NCI-H524 treated with DMSO at 0.1 percent for 48 hours (cell line): Measurements from ENCODE around the gene COX4I1.
"Not testable (repeated sequence)": the region's sequence is repeated elsewhere in the genome, so short reads cannot be mapped to it uniquely, and the experiment has no call there.

Source experiments
- DNase-seq: peaks from one replicate; lab custom pipeline; 2025; lab: John Stamatoyannopoulos, UW

The COX4I1 gene

GRCh38 chr16:85800321-85800669, 800 bp downstream of the COX4I1 start:
- DNase-seq: no peak

GRCh38 chr16:85803570-85803969, 4.1 kb downstream of the COX4I1 start:
- no peak for DNase-seq

DNA sequence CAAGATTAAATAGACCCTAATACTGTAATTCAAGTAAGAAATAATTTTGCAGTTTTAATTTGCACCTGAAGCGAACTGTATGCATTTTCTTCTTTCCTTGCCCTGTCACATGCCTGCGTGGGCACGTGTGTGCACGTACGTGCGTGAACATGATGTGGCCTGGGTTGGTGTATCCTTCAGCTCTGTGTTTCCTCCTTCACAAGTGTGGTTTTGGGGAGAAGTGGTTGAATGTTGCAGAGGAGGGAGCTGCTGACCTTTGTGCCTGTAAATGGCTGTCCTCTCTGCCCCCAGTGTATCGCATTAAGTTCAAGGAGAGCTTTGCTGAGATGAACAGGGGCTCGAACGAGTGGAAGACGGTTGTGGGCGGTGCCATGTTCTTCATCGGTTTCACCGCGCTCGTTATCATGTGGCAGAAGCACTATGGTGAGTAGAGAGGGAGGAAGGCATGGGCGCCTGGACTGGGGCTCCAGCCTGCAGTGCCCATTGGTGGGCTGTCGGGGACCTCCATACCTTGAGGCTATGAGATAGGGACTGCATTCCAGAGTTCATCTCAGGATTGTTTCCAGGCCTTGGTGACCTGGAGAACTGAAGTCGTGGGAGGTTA, 6.0 kb downstream of the COX4I1 start:
- no peak for DNase-seq

DNA sequence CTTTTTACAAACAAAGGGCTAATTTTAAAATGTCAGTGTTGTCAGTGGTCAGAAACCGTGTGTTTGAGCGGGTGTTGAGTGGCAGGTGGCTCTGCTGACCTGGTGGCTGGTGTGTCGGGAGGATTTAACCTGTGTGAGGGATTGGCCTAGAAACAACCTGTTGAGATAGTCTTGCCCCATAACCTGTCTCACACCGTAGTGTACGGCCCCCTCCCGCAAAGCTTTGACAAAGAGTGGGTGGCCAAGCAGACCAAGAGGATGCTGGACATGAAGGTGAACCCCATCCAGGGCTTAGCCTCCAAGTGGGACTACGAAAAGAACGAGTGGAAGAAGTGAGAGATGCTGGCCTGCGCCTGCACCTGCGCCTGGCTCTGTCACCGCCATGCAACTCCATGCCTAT, 7.0 kb downstream of the COX4I1 start:
- DNase-seq: no peak

DNA sequence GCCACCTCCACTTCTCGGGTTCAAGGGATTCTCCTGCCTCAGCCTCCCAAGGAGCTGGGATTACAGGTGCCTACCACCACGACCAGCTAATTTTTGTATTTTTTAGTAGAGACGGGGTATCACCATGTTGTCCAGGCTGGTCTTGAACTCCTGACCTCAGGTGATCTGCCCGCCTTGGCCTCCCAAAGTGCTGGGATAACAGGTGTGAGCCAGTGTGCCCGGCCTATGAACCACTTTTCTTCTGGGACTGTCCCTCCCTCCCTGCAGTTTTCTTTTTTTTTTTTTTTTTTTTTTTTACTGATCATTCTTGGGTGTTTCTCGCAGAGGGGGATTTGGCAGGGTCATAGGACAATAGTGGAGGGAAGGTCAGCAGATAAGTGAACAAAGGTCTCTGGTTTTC, 7.8 kb downstream of the COX4I1 start:
- DNase-seq: not testable (repeated sequence)

DNA sequence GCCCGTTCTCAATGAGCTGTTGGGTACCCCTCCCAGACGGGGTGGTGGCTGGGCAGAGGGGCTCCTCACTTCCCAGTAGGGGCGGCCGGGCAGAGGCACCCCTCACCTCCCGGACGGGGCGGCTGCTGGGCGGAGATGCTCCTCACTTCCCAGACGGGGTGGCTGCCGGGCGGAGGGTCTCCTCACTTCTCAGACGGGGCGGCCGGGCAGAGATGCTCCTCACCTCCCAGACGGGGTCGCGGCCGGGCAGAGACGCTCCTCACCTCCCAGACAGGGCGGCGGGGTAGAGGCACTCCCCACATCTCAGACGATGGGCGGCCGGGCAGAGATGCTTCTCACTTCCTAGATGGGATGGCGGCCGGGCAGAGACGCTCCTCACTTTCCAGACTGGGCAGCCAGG, 8.6 kb downstream of the COX4I1 start:
- DNase-seq: not testable (repeated sequence)

DNA sequence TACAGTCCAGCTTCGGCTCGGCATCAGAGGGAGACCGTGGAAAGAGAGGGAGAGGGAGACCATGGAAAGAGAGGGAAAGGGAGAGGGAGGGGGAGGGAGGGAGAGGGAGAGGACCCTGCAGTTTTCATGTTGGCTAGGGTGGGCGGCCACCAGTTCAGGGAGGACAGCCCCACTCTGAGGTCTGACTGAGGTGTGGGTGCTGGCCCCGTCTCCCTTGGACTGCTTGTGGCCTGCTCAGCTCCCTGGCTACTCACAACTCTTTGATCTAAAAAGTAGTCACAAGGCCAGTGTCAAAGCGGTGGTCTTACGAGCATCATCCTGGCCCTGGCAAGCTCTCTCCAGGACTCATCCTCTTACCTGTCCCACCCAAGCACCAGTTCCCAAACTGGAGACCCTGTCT, 9.4 kb downstream of the COX4I1 start:
- DNase-seq: no peak

GRCh38 chr16:85809645-85810044, 10.2 kb downstream of the COX4I1 start:
- DNase-seq: no peak

GRCh38 chr16:85810097-85810741, 10.7 kb downstream of the COX4I1 start:
- DNase-seq: no peak

DNA sequence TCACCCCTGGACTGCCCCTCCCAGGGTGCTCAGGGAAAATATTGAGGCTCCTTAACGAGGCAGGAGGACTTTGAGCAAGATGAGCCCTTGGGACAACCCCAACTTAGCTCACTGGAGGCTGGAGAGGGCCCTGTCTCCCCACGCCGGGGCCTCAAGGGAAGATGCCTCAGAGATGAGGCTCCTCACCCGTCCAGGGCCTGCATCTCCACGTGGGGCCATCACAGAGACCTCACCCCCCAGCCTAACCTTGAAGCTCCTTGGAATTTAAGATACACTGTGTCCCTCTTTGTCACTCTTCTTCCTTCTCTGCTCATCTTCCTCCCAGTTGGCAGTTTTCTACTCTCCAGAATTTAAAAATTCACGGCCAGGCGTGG, 11.2 kb downstream of the COX4I1 start:
- no peak for DNase-seq

DNA sequence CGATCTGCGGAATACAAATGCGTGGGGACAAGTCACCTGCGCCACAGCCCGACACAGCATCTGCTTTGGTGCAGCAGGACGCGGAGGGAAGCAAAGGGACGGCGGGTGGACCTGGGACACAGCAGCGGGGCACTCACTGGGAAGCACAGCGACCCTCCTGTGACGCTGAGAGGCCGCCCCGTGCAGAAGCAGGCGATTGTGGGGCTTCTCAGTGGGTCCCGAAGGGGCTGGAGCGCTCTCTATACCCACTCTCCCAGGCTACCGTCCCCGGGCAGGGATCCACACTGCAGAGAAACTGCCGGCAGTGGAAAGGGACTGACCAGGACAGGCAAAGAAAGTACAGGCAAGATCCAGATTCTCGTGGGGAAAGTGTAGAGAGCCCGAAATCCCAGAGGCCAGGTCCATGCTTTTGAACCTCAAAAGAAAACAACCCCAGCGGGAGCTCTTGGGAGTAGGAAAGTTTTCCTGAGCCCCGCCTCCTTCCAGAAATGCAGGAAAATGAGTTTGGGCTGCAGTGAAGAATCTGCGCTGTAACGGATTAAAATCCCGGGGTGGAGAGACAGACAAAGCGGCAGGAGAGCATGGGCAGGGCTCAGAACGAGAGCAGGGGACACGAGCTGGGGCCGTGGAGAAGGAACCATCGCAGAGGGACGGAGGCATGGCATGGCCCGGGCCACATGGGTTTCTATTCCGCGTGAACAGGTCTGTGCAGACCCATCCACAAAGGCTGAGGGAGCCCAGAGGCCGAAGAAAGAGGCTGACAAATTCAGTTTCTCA, 12.7 kb downstream of the COX4I1 start:
- no peak for DNase-seq

GRCh38 chr16:85812811-85813700, 13.6 kb downstream of the COX4I1 start:
- DNase-seq: no peak

DNA sequence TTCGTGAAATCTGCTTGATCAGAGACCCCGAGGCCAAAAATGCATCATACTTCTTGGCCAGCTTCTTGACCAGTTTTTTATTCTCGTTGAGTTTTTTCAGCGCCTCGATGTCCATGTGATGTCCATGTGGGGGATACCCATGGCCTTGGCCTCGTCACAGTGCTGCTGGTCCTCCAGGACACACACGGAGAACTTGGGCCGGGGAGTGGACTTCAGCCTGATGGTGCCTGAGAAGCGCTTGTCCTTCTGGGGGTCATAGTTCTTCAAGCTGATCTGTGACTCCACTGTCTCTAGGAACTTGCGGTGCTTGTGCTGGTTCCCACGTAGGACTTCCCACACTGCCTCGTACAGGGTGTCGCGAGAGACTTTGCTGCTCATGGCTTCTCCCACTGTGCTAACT, 16.7 kb downstream of the COX4I1 start:
- no peak for DNase-seq

- DNase-seq: not testable (repeated sequence)
Observed at GRCh38 chr16:85817195-85817594, 17.7 kb downstream of the COX4I1 start.

- peak; percentile 37 for DNase-seq
Observed at GRCh38 chr16:85819245-85819644, 19.8 kb downstream of the COX4I1 start.

GRCh38 chr16:85819771-85820170, 20.3 kb downstream of the COX4I1 start:
- no peak for DNase-seq

DNA sequence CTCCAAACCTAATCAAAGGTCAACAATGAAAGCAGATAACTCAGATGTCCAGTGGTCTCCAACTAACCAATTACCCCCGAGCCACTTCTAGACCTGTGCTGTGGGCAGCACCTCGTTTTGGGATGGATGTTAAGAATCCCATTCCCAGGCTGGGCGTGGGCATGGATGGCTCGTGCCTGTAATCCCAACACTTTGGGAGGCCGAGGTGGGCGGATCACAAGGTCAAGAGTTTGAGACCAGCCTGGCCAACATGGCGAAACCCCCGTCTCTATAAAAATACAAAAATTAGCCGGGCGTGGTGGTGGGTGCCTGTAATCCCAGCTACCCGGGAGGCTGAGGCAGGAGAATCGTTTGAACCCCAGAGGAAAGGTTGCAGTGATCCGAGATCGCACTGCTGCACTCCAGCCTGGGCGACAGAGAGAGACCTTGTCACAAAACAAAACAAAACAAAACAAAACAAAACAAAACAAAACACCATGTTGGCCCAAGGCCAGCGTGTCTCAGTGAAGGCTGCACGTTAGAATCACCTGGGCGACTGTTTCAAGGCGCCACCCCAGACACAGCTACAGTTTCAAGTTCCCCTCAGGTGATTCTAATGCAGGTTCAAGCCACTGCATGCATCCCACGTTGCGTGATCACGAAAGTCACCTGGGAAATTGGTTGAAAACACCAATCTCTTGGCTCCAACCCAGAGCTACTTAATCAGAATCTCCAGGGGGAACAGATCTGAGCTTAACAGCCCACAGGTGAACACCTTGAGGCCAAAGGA, 21.3 kb downstream of the COX4I1 start:
- no peak for DNase-seq

- peak; percentile 59 for DNase-seq
Observed at GRCh38 chr16:85821390-85822135, 22.1 kb downstream of the COX4I1 start.

- no peak for DNase-seq
Observed at GRCh38 chr16:85822145-85822544, 22.6 kb downstream of the COX4I1 start.

DNA sequence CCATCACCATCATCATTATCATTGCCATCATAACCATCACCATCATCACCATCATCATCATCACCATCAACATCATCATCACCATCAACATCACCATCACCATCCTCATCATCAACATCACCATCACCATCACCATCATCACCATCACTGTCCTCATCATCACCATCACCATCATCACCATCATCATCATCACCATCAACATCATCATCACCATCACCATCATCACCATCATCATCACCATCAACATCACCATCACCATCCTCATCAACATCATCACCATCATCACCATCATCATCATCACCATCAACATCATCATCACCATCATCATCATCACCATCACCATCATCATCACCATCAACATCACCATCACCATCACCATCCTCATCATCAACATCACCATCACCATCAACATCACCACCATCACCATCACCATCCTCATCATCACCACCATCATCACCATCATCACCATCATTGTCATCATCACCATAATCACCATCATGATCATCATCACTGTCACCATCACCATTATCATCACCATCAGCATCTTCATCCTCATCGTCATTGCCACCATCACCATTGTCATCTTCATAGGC, 23.9 kb downstream of the COX4I1 start:
- DNase-seq: no peak
